Measurements from ENCODE around the gene PTP4A1.

DNA sequence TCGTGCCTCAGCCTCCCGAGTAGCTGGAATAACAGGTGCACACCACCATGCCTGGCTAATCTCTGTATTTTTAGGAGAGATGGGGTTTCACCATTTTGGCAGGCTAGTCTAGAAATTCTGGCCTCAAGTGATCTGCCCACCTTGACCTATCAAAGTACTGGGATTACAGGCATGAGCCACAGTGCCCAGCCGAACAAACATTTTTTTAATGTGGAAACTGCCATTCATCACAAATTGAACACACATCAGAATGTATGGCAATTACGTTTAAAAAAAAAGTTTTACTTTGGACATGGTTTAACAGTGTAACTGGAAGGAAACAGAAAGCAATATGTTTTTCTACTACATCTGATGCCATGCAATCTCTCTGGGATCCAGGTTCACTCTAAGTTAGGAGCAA is 38.3 kb upstream of the PTP4A1 start:
- no peak for TF ChIP-seq POLR2A (IDR thresholded peaks at IDR 0.05)
- no peak for TF ChIP-seq CTCF (IDR thresholded peaks at IDR 0.05)
